Measurements from ENCODE around the gene ABCC1.

- no peak for TF ChIP-seq POLR2A (IDR thresholded peaks at IDR 0.05)
- no peak for TF ChIP-seq CTCF (IDR thresholded peaks at IDR 0.05)
Measured at GRCh38 chr16:16140537-16140936, 191.1 kb downstream of the ABCC1 start.
